IPS-NIHi7 (cell line): Measurements from ENCODE around the gene HORMAD2.

Experiments used
- DNase-seq: peaks from one replicate; pipeline ENCODE4 v3.0.0; 2012; ENCODE audit warnings: mixed read lengths; ENCODE audit errors: extremely low spot score

HORMAD2 gene

DNA sequence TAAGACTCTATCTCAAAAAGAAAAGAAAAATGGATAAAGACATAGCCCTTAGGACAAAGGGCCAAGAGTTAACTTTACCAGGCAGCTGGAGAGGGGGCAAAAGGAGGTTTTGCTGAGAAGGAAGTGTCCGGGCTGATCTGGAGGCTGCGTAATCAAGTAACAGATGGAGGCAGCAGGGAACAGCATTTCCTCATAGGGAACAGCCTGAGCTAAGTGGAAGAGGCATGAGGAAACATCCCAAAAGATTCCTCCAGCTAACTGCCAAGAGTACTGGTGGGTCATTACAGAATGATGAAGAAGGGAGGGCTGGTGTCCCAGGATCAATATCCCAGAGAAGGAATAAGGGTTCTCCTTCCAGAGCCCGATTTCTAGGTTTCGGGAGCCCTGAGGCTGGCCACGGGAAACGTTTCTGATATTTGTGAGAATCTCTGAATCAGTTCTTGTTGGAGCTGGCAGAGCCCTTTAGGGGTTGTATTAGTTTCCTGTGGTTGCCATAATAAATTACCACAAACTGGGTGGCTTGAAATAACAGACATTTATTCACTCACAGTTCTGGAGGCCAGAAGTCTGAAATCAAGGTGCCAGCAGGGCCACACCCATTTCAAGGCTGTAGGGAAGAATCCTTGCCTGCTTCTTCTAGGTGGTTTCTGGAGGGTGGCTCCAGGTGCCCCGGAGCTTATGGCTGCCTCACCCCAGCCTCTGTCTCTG is 145.1 kb downstream of the HORMAD2 start:
- no peak for DNase-seq

DNA sequence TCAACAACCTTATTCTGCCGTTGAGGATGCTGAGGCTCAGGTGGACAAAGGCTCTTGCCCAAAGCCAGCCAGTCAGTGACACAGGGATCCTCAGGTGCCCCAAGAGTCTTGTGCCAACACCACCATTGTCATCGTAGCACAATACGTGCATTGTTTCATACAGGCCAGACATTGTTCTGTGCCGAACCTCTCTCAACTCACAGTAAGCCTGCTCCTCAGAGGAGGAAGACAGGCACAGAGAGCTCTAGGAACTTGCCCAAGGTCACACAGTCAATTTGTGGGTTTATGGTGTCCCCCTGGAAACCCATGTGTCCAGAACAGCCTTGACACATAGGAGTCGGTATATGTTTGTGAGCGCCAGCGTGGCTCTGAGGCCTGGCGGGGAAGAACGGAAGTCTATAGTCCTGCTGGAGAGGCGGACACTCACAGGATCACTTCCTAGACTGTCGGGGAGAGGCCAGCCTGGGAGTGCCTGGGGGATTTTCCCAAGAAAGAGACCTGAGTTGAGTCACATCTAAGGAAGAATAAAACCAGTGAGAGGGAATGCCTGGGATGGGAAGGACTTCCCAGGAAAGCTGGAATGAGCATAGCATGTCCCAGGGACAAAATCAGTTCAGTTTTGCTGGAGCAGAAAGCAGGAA is 146.0 kb downstream of the HORMAD2 start:
- no peak for DNase-seq
